Naive B cell (primary cell): ENCODE results near the gene SLN. TPM values are rescaled to one million over a fixed set of nuclear protein-coding genes. Genes with fewer than 3 reads are reported as not detected.

Experiments
- ATAC-seq, 2 donors: fragments of 150-1000 bp; cut with Tn5 transposase; 2 replicates each; pipeline ENCODE4 v1.10.0; 2021; ENCODE audit warnings: low read depth in 2 of 2, mild to moderate bottlenecking in 2 of 2, moderate library complexity in 2 of 2
- DNase-seq: peaks from one replicate; pipeline ENCODE4 v3.0.0; 2022
- H3K27ac Mint-ChIP-seq, 6 donors: one replicate each; pipeline ENCODE4 v1.8.0; 2020 to 2022; ENCODE audit warnings: mild to moderate bottlenecking in 6 of 6, mixed read lengths in 6 of 6, moderate library complexity in 5 of 6, inconsistent platforms in 2 of 6
- H3K27me3 Mint-ChIP-seq, 3 donors: one replicate each; pipeline ENCODE4 v1.8.0; 2021 to 2022; ENCODE audit warnings: mixed read lengths in 3 of 3, mild to moderate bottlenecking in 1 of 3
- H3K36me3 Mint-ChIP-seq, 2 donors: one replicate each; pipeline ENCODE4 v1.8.0; 2020 to 2022; ENCODE audit warnings: mixed read lengths in 2 of 2, inconsistent platforms in 1 of 2, mild to moderate bottlenecking in 1 of 2
- H3K4me1 Mint-ChIP-seq, 3 donors: one replicate each; pipeline ENCODE4 v1.8.0; 2020 to 2022; ENCODE audit warnings: mixed read lengths in 3 of 3, inconsistent platforms in 1 of 3, mild to moderate bottlenecking in 1 of 3, moderate library complexity in 1 of 3
- H3K4me3 Mint-ChIP-seq, 8 donors: one replicate each; pipeline ENCODE4 v1.8.0; 2020 to 2022; ENCODE audit warnings: mild to moderate bottlenecking in 8 of 8, mixed read lengths in 8 of 8, moderate library complexity in 8 of 8, inconsistent platforms in 2 of 8
- H3K9me3 Mint-ChIP-seq, 7 donors: one replicate each; pipeline ENCODE4 v1.8.0; 2020 to 2022; ENCODE audit warnings: mixed read lengths in 7 of 7, mild to moderate bottlenecking in 5 of 7, inconsistent platforms in 2 of 7, moderate library complexity in 1 of 7
- polyA plus RNA-seq, 6 donors: library from polyadenylated mRNA; unstranded; fragments of 300-500 nt; fragmentation: Illumina TruSeq; gene quantifications; one replicate each; pipeline ENCODE4 v1.2.3, GENCODE V29; 2021; ENCODE audit warnings: low read depth in 6 of 6

SLN gene
- polyA plus RNA-seq, 6 donors from 2014 or later, result not detected

GRCh38 chr11:107708792-107709191 lies 3.1 kb downstream of the SLN start:
- H3K36me3 Mint-ChIP-seq, result no peaks in the 10 kb centered on the region
- peaks cover 0 to 1% (median 0%) of the 10 kb centered on the region in 7 donors for H3K9me3 Mint-ChIP-seq
- DNase-seq, result no peak
- no peak for ATAC-seq
- peaks cover 29 to 37% (median 33%) of the 10 kb centered on the region in 3 donors for H3K27me3 Mint-ChIP-seq
- H3K27ac Mint-ChIP-seq, result no peak overlapping the region
- H3K4me3 Mint-ChIP-seq, result no peak overlapping the region
- no peaks in the 10 kb centered on the region for H3K4me1 Mint-ChIP-seq

- Mint-ChIP-seq H3K27me3 (peaks cover 36 to 38% (median 38%) of the 10 kb centered on the region in 3 donors), H3K4me1 (no peaks in the 10 kb centered on the region), H3K4me3 (no peak overlapping the region), H3K27ac (peak overlapping the region in 1 of 6 donors; percentile 32), H3K36me3 (no peaks in the 10 kb centered on the region), H3K9me3 (peaks cover 0 to 1% (median 0%) of the 10 kb centered on the region in 7 donors)
- ATAC-seq, result no peak
- no peak for DNase-seq
These were observed 4.0 kb downstream of the SLN start for GRCh38 chr11:107707807-107708206.

GRCh38 chr11:107707215-107707671 lies 4.6 kb downstream of the SLN start:
- ATAC-seq, result no peak
- Mint-ChIP-seq H3K27me3 (peaks cover 33 to 39% (median 38%) of the 10 kb centered on the region in 3 donors), H3K27ac (peak overlapping the region in 1 of 6 donors; percentile 32), H3K9me3 (peaks cover 0 to 1% (median 0%) of the 10 kb centered on the region in 7 donors), H3K4me1 (no peaks in the 10 kb centered on the region), H3K36me3 (no peaks in the 10 kb centered on the region), H3K4me3 (no peak overlapping the region)
- no peak for DNase-seq

GRCh38 chr11:107706531-107706930 lies 5.3 kb downstream of the SLN start:
- peaks cover 0 to 1% (median 0%) of the 10 kb centered on the region in 7 donors for H3K9me3 Mint-ChIP-seq
- H3K27ac Mint-ChIP-seq, result no peak overlapping the region
- H3K4me3 Mint-ChIP-seq, result no peak overlapping the region
- H3K4me1 Mint-ChIP-seq, result no peaks in the 10 kb centered on the region
- no peaks in the 10 kb centered on the region for H3K36me3 Mint-ChIP-seq
- H3K27me3 Mint-ChIP-seq, result peaks cover 33 to 43% (median 38%) of the 10 kb centered on the region in 3 donors
- ATAC-seq (no peak), DNase-seq (no peak)

- Mint-ChIP-seq H3K4me1 (no peaks in the 10 kb centered on the region), H3K4me3 (no peak overlapping the region), H3K9me3 (peaks cover 0 to 1% (median 0%) of the 10 kb centered on the region in 7 donors), H3K36me3 (no peaks in the 10 kb centered on the region), H3K27me3 (peaks cover 24 to 44% (median 43%) of the 10 kb centered on the region in 3 donors), H3K27ac (no peak overlapping the region)
- DNase-seq (no peak), ATAC-seq (no peak)
These were observed 6.8 kb downstream of the SLN start for GRCh38 chr11:107705027-107705426.

GRCh38 chr11:107704451-107704850 lies 7.4 kb downstream of the SLN start:
- no peak overlapping the region for H3K4me3 Mint-ChIP-seq
- H3K4me1 Mint-ChIP-seq, result no peaks in the 10 kb centered on the region
- no peaks in the 10 kb centered on the region for H3K36me3 Mint-ChIP-seq
- peaks cover 0 to 1% (median 0%) of the 10 kb centered on the region in 7 donors for H3K9me3 Mint-ChIP-seq
- peaks cover 23 to 45% (median 43%) of the 10 kb centered on the region in 3 donors for H3K27me3 Mint-ChIP-seq
- H3K27ac Mint-ChIP-seq, result no peak overlapping the region
- no peak for ATAC-seq
- DNase-seq, result no peak

- Mint-ChIP-seq H3K27ac (no peak overlapping the region), H3K36me3 (no peaks in the 10 kb centered on the region), H3K4me1 (no peaks in the 10 kb centered on the region), H3K4me3 (no peak overlapping the region), H3K9me3 (peaks cover 0 to 1% (median 0%) of the 10 kb centered on the region in 7 donors), H3K27me3 (peaks cover 21 to 44% (median 30%) of the 10 kb centered on the region in 3 donors)
- DNase-seq (no peak), ATAC-seq (no peak)
These were observed 9.1 kb downstream of the SLN start for GRCh38 chr11:107702723-107703122.

GRCh38 chr11:107702109-107702660 lies 9.7 kb downstream of the SLN start:
- no peak for DNase-seq

GRCh38 chr11:107699371-107700285 lies 12.2 kb downstream of the SLN start:
- Mint-ChIP-seq H3K27ac (no peak overlapping the region), H3K4me1 (no peaks in the 10 kb centered on the region), H3K36me3 (no peaks in the 10 kb centered on the region), H3K4me3 (no peak overlapping the region), H3K9me3 (peaks cover 0 to 1% (median 0%) of the 10 kb centered on the region in 7 donors), H3K27me3 (peaks cover 33 to 40% (median 33%) of the 10 kb centered on the region in 3 donors)
- ATAC-seq (no peak), DNase-seq (no peak)

More at GRCh38 chr11:107702109-107702660, 9.7 kb downstream of the SLN start:
- Mint-ChIP-seq H3K36me3 (no peaks in the 10 kb centered on the region), H3K9me3 (peaks cover 0 to 1% (median 0%) of the 10 kb centered on the region in 7 donors), H3K27me3 (peaks cover 21 to 40% (median 27%) of the 10 kb centered on the region in 3 donors), H3K4me1 (no peaks in the 10 kb centered on the region), H3K4me3 (no peak overlapping the region), H3K27ac (no peak overlapping the region)
- no peak for ATAC-seq

GRCh38 chr11:107697291-107697690 lies 14.6 kb downstream of the SLN start:
- no peaks in the 10 kb centered on the region for H3K4me1 Mint-ChIP-seq
- H3K27ac Mint-ChIP-seq, result no peak overlapping the region
- DNase-seq (no peak), ATAC-seq (no peak)
- H3K4me3 Mint-ChIP-seq, result no peak overlapping the region
- no peaks in the 10 kb centered on the region for H3K36me3 Mint-ChIP-seq
- H3K9me3 Mint-ChIP-seq, result peaks cover 0 to 3% (median 0%) of the 10 kb centered on the region in 7 donors
- peaks cover 26 to 34% (median 28%) of the 10 kb centered on the region in 3 donors for H3K27me3 Mint-ChIP-seq

GRCh38 chr11:107696140-107696539 lies 15.7 kb downstream of the SLN start:
- peaks cover 0 to 5% (median 0%) of the 10 kb centered on the region in 7 donors for H3K9me3 Mint-ChIP-seq
- no peak for ATAC-seq
- H3K4me3 Mint-ChIP-seq, result no peak overlapping the region
- no peaks in the 10 kb centered on the region for H3K36me3 Mint-ChIP-seq
- H3K4me1 Mint-ChIP-seq, result no peaks in the 10 kb centered on the region
- H3K27ac Mint-ChIP-seq, result no peak overlapping the region
- no peak for DNase-seq
- H3K27me3 Mint-ChIP-seq, result peaks cover 24 to 43% (median 37%) of the 10 kb centered on the region in 3 donors

GRCh38 chr11:107695446-107695845 lies 16.4 kb downstream of the SLN start:
- no peaks in the 10 kb centered on the region for H3K36me3 Mint-ChIP-seq
- H3K4me1 Mint-ChIP-seq, result no peaks in the 10 kb centered on the region
- no peak for ATAC-seq
- DNase-seq, result no peak
- no peak overlapping the region for H3K27ac Mint-ChIP-seq
- H3K4me3 Mint-ChIP-seq, result no peak overlapping the region
- H3K9me3 Mint-ChIP-seq, result peaks cover 0 to 5% (median 0%) of the 10 kb centered on the region in 7 donors
- peaks cover 19 to 43% (median 40%) of the 10 kb centered on the region in 3 donors for H3K27me3 Mint-ChIP-seq

GRCh38 chr11:107691000-107691750 lies 20.7 kb downstream of the SLN start:
- DNase-seq (no peak), ATAC-seq (no peak)
- no peaks in the 10 kb centered on the region for H3K36me3 Mint-ChIP-seq
- H3K9me3 Mint-ChIP-seq, result peaks cover 0 to 5% (median 0%) of the 10 kb centered on the region in 7 donors
- H3K27me3 Mint-ChIP-seq, result peaks cover 3 to 33% (median 25%) of the 10 kb centered on the region in 3 donors
- no peak overlapping the region for H3K27ac Mint-ChIP-seq
- H3K4me1 Mint-ChIP-seq, result peaks cover 0 to 1% (median 0%) of the 10 kb centered on the region in 3 donors
- H3K4me3 Mint-ChIP-seq, result no peak overlapping the region
